HG02938 (cell line): ENCODE data around the gene F11R.
"Not testable (repeated sequence)": the region's sequence is repeated elsewhere in the genome, so short reads cannot be mapped to it uniquely, and the experiment has no call there.

Experiments used
- ATAC-seq: cut with Tn5 transposase; IDR thresholded peaks from one replicate; pipeline ENCODE4 v1.9.1; 2021; ENCODE audit warnings: mild to moderate bottlenecking, moderate library complexity; ENCODE audit not compliant: unreplicated experiment

Gene F11R

GRCh38 chr1:161044908-161045735 is 24.2 kb upstream of the F11R start:
- peak; percentile 38 for ATAC-seq

DNA sequence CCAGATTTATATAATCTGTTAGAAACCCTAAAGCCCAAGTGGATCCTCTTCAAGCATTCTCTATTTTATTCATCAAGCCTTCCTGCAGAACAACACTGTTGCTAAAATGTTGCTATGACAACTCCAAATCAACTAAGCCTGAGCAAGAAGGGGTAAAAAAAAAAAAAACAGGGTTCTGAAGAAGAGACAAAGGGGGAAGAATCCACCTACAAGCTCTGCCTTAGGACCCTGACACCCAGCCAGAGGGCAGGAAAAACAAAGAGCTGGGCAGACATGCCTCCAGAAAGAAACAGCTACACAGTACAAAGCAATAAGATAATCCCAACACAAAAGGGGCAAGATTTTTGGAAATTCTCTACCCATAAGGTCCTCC is 23.6 kb upstream of the F11R start:
- ATAC-seq, result no peak

GRCh38 chr1:161039546-161039945 is 18.6 kb upstream of the F11R start:
- no peak for ATAC-seq

DNA sequence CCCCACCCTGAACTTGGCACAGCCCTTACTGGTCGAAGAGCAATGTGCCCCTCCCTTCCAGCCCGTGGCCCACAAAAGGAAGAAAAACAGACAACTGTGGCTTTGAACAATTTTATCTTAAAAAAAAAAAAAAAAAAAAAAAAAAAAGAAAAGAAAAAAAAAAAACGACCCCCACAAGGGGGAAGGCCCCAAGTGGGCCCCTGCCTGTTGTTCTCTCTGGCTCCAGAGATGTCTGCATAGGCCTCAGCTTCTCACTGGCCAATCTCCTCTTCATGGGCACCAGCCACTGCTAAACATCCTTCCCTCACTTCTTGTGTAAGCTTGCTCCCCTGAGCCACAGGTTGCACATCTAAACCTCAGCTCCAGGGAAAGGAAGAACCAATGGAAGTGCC is 18.2 kb upstream of the F11R start:
- ATAC-seq, result no peak

GRCh38 chr1:161038523-161039153 is 17.7 kb upstream of the F11R start, which contains the start of gene TSTD1:
Gene TSTD1 (minus strand): TSS chr1:161038964. CDS start chr1:161038889, 75 bp downstream.
- peak; percentile 73 for ATAC-seq

- ATAC-seq, result no peak
These were observed 16.9 kb upstream of the F11R start for GRCh38 chr1:161037661-161038522.

DNA sequence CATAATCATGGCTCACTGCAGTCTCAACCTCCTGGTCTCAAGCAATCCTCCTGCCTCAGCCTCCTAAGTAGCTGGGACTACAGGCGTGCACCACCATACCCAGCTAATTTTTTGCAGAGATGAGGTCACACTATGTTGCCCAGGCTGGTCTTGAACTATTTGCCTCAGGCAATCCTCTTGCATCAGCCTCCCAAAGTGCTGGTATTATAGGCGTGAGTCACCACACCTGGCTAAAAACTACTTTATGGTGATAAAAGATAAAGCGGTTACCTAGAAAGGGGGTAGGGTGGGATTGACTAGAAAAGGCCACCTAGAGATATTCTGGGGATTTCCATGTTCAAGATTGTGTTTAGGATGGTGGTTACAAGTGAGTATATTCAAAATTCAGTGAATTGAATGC is 12.8 kb upstream of the F11R start:
- no peak for ATAC-seq

- no peak for ATAC-seq
These were observed 11.5 kb upstream of the F11R start for GRCh38 chr1:161032409-161032808.

GRCh38 chr1:161031874-161032273 is 10.9 kb upstream of the F11R start:
- ATAC-seq, result no peak

DNA sequence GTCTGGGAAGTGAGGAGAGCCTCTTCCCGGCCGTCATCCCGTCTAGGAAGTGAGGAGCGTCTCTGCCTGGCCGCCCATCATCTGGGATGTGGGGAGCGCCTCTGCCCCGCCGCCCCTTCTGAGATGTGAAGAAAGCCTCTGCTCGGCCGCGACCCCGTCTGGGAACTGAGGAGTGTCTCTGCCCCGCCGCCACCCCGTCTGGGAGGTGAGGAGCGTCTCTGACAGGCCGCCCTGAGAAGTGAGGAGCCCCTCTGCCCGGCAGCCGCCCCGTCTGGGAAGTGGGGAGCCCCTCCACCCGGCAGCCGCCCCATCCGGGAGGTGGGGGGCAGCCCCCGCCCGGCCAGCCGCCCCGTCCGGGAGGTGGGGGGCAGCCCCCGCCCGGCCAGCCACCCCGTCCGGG is 8.5 kb upstream of the F11R start:
- not testable (repeated sequence) for ATAC-seq

- ATAC-seq, result not testable (repeated sequence)
These were observed 6.0 kb upstream of the F11R start for GRCh38 chr1:161026954-161027353.

DNA sequence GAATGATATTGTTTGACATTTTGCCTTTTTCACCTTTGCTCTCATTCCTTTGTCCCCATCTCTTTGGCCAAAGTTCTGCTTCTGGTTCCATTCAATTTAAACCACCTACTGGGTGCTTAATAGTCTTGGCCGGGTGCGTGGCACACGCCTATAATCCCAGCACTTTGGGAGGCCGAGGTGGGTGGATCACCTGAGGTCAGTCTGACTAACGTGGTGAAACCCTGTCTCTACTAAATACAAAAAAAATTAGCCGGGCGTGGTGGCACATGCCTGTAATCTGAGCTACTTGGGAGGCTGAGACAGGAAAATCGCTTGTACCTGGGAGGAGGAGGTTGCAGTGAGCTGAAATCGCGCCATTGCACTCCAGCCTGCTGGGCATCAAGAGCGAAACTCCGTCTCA is 1.5 kb upstream of the F11R start:
- ATAC-seq, result not testable (repeated sequence)

GRCh38 chr1:161021970-161022353 is 1.0 kb upstream of the F11R start:
- ATAC-seq, result no peak

DNA sequence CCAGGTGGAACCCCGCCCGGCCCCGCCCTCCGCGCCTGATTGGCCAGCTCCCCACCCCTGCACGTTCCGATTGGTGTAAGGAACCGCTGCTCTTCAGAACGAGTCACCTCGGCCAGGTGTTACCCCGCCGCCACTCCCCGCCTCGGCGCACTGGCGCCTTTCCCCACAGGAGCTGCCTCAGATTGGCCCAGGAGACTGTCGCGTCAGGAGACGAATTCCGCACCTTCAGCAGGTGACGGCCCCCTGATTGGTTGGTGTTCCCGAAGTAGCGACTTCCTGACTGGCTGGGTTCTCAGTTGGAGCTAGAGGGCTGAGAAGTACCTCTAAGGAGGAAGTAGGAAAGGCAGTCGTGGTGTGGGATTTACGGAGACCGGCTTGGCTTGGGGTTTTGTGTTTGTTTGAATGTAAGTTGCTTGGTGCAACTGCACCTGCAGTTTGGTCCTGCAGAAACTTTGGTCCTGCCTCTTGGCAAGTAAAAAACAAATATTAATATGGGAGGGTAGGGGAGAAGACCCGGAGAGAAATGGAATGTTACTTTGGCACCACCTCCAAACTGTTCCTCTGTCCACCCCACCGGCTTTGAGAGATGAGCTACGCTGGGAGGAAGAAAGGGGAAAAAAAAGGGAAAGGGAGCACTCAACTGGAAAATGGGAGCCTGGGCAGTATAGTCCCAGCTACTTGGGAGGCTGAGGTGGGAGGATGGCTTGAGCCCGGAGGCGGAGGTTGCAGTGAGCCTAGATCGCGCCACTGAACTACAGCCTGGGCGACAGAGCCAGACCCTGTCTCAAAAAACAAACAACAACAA is 415 bp upstream of the F11R start:
- ATAC-seq, result peak; percentile 75

GRCh38 chr1:161019751-161020495 is 1.0 kb downstream of the F11R start:
- ATAC-seq, result no peak

- not testable (repeated sequence) for ATAC-seq
These were observed 1.8 kb downstream of the F11R start for GRCh38 chr1:161019111-161019660.

- no peak for ATAC-seq
These were observed 2.4 kb downstream of the F11R start for GRCh38 chr1:161018631-161018930.

DNA sequence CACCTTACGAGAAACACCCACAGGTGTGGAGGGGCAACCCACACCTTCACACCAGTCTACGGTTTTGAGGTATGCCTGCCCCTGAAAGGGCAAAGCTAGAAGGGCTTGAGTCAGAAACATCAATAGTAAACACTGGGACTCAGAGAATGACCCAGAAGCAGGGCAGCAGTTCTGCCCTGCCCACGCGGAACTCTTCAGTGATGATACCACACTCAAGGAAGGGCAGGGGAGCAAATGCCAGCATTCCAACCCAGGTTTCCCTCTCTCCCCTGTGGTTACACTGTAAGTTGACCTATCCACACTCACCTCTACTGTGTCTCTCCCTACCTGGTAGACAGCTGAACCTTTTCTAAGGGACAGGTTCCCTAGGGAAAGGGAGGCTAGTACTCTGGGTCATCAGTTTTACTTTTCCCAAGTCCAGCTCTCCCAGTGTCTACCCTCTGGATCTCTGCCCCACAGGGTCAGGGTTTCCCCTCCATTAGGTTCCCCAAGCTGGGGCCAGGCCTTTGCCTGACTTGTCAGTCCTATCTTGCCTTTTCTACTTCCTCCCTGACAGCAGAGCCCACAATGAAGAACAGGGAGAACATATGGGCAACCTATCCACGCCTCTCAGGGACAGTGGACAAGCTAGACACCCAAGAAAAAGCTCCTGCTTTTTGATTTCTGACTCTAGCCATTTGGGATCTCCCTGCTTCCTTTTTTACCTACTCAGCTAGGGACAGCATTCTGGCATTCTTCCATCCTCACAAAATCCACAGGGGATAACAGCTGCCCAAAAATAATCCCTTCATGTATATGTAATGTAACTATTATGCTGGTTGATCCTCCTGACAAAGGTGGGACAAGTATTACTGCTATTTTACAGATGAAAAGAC is 3.0 kb downstream of the F11R start:
- ATAC-seq, result no peak

DNA sequence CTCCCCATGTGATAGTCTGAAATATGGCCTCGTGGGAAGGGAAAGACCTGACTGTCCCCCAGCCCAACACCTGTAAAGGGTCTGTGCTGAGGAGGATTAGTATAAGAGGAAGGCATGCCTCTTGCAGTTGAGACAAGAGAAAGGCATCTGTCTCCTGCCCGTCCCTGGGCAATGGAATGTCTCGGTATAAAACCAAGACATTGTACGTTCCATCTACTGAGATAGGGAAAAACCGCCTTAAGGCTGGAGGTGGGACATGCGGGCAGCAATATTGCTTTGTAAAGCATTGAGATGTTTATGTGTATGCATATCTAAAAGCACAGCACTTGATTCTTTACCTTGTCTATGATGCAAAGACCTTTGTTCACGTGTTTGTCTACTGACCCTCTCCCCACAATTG is 3.8 kb downstream of the F11R start:
- ATAC-seq, result not testable (repeated sequence)
